Stomach (tissue), 9 donors: ENCODE measurements around the gene TAF1. TPM values are rescaled to one million over a fixed set of nuclear protein-coding genes. Genes with fewer than 3 reads are reported as not detected.
"Not testable (repeated sequence)": the region's sequence is repeated elsewhere in the genome, so short reads cannot be mapped to it uniquely, and the experiment has no call there.

ENCODE experiments used
- DNase-seq, 2 donors: peaks; one replicate each; pipeline versions ENCODE4 v3.0.0 to v3.0.0-alpha.2; 2013 to 2019
- H3K27ac ChIP-seq, 5 donors: fragments of 200-600 bp in 4 of 5; sonication (generic) in 4 of 5; one replicate each; pipeline ENCODE4 v1.5.1; 2013 to 2019; ENCODE audit warnings: mild to moderate bottlenecking in 1 of 5, moderate library complexity in 1 of 5
- H3K27me3 ChIP-seq, 3 donors: fragments of 200-600 bp; sonication (generic); one replicate each; pipeline ENCODE4 v1.5.1; 2017 to 2019; ENCODE audit warnings: mixed run types in 1 of 3
- H3K36me3 ChIP-seq, 4 donors: fragments of 200-600 bp; sonication (generic); 1 replicate in 3 of 4; 2 replicates in 1 of 4; pipeline ENCODE4 v1.5.1; 2016 to 2019
- H3K4me1 ChIP-seq, 4 donors: fragments of 200-600 bp; sonication (generic); one replicate each; pipeline ENCODE4 v1.5.1; 2016 to 2019
- H3K4me3 ChIP-seq, 4 donors: fragments of 200-600 bp; sonication (generic) in 3 of 4; one replicate each; pipeline ENCODE4 v1.5.1; 2016 to 2019; ENCODE audit warnings: mild to moderate bottlenecking in 1 of 4
- H3K9me3 ChIP-seq, 4 donors: fragments of 200-600 bp; sonication (generic); one replicate each; pipeline ENCODE4 v1.5.1; 2016 to 2019
- EP300 ChIP-seq: sonication (generic); formaldehyde crosslinking; IDR thresholded peaks from one replicate; pipeline ENCODE4 v1.6.1; 2017; ENCODE audit warnings: antibody characterized with exemption
- POLR2A ChIP-seq, 4 donors: fragments of 450-650 bp; IDR thresholded peaks; one replicate each; pipeline ENCODE4 v1.6.1; 2016; ENCODE audit warnings: antibody characterized with exemption in 4 of 4, control low read depth in 2 of 4, mild to moderate bottlenecking in 1 of 4, moderate library complexity in 1 of 4
- POLR2AphosphoS5 ChIP-seq, 3 donors: sonication (generic); formaldehyde crosslinking; IDR thresholded peaks; one replicate each; pipeline ENCODE4 v1.6.1; 2016; ENCODE audit warnings: antibody characterized with exemption in 3 of 3
- WGBS, 5 donors: extraction: QIAGEN DNeasy Blood & Tissue Kit in 3 of 5; methylation state at CpG; one replicate each; pipeline versions ENCODE4 v1.1.5 to v1.1.7; 2013 to 2018; 5-methylcytosine and 5-hydroxymethylcytosine counted together
- intact Hi-C: fragments of 100-400 bp; cut with DNase I; formaldehyde crosslinking; loops from one replicate; pipeline ENCODE4 v1.15.1; 2023; ENCODE audit warnings: low total_unique reads
- polyA plus RNA-seq, 3 donors: library from polyadenylated mRNA; stranded (reverse); fragments of 200-250 nt; gene quantifications; one replicate each; pipeline ENCODE4 v1.2.3, GENCODE V29; 2013
- total RNA-seq, 5 donors: library from RNA; depleted of rRNA; stranded (reverse); fragments of >200 nt; gene quantifications; one replicate each; pipeline versions ENCODE4 v1.1.0 to v1.2.3, GENCODE V29; 2014 to 2016
- TF ChIP-seq, protein P1 (sequence below), 7 experiments: fragments of 450-650 bp in 4 of 7; fragments of 200-600 bp in 3 of 7; sonication (generic) in 3 of 7; IDR thresholded peaks; one replicate each; pipeline ENCODE4 v1.5.1; 2016 to 2019; ENCODE audit warnings: antibody characterized with exemption in 7 of 7, control low read depth in 2 of 7, mild to moderate bottlenecking in 1 of 7
- donor health status: healthy with polysubstance abuse.
- donor health status: Bipolar disorder and iron deficiency.
- donor health status: healthy.

TAF1 gene
- total and polyA plus RNA-seq, 8 donors, result 5.8 to 118 (median 31.3) TPM

DNA sequence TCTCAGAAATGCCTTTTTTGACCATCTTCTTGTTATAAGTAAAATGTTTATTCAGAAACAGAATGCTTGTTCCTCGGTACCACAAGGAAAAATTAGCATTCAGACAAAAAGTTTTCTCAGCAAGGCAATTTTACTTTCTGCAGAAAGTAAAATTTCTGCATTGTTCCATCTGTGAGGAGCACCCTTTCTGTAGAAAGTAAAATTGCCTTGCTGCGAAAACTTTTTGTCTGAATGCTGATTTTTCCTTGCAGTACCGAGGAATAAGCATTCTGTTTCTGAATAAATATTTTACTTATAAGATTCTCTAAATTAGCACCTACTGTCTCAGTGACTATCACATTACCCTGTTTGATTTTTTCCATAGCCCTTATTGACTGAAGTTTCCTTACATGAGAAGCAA is 39.8 kb upstream of the TAF1 start:
- no peaks in the 10 kb centered on the region for H3K36me3 ChIP-seq
- no peak for DNase-seq
- no peaks in the 10 kb centered on the region for H3K27me3 ChIP-seq
- no peaks in the 10 kb centered on the region for H3K4me1 ChIP-seq
- WGBS, 5 donors, result 87 to 98% (median 97%) methylated on average over 3 of the region's 3 CpGs
- H3K27ac ChIP-seq, result no peak overlapping the region
- TF ChIP-seq POLR2A (IDR thresholded peaks at IDR 0.05) (no peak), POLR2AphosphoS5 (IDR thresholded peaks at IDR 0.05) (no peak)
- TF ChIP-seq, protein P1, sequence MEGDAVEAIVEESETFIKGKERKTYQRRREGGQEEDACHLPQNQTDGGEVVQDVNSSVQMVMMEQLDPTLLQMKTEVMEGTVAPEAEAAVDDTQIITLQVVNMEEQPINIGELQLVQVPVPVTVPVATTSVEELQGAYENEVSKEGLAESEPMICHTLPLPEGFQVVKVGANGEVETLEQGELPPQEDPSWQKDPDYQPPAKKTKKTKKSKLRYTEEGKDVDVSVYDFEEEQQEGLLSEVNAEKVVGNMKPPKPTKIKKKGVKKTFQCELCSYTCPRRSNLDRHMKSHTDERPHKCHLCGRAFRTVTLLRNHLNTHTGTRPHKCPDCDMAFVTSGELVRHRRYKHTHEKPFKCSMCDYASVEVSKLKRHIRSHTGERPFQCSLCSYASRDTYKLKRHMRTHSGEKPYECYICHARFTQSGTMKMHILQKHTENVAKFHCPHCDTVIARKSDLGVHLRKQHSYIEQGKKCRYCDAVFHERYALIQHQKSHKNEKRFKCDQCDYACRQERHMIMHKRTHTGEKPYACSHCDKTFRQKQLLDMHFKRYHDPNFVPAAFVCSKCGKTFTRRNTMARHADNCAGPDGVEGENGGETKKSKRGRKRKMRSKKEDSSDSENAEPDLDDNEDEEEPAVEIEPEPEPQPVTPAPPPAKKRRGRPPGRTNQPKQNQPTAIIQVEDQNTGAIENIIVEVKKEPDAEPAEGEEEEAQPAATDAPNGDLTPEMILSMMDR (IDR thresholded peaks at IDR 0.05), result no peak
- H3K9me3 ChIP-seq, result peaks cover 0 to 21% (median 12%) of the 10 kb centered on the region in 4 donors
- intact Hi-C loops, result no loop called here
- H3K4me3 ChIP-seq, result no peak overlapping the region

DNA sequence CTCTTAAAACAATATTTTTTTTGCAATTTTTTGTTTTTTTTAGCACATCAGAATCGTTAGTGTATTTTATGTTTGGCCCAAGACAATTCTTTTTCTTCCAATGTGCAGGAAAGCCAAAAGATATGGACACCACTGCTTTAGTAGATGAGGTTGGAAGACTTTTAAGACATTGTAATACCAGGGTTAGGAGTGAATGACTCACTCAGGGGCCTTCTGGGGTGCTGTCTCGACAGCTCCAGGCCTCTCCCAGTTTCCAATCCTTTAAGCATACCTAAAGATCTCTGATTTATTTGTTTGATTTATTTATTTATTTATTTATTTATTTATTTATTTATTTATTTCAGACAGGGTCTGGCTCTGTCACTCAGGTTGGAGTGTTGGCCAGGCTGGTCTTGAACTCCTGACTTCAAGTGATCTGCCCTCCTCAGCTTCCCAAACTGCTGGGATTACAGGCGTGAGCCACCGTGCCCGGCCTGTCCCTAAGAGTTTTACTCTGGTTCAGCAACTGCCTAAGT is 16.9 kb upstream of the TAF1 start:
- H3K36me3 ChIP-seq, H3K9me3 ChIP-seq, H3K27me3 ChIP-seq, DNase-seq, H3K4me1 ChIP-seq, intact Hi-C loops, H3K4me3 ChIP-seq, H3K27ac ChIP-seq: not testable (repeated sequence)
- WGBS, 5 donors, result 35 to 75% (median 64%) methylated on average over 2 of the region's 5 CpGs

DNA sequence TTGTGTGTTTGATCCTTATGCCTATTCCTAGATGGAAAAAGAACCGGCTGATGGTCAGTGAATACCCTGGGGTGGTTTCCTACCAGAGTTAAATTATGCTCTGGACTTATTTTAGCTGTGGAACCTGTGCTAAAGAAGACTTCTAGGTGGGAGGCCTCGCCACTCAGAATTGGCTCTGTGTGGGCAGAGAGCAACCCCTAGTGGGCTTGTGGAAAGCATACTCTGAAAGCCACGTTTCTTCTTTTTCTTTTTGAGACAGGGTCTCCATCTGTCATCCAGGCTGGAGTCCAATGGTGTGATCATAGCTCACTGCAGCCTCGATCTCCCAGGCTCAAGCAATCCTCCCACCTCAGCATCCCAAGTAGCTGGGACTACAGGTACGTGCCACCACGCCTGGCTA is 16.3 kb upstream of the TAF1 start:
- H3K4me1 ChIP-seq, H3K36me3 ChIP-seq, intact Hi-C loops, DNase-seq, H3K4me3 ChIP-seq, H3K9me3 ChIP-seq, H3K27ac ChIP-seq, H3K27me3 ChIP-seq: not testable (repeated sequence)
- 7 to 56% (median 28%) methylated on average over 1 to 2 of the region's 6 CpGs; no CpG with 5 or more reads in 1 of the 5 donors for WGBS, 5 donors

DNA sequence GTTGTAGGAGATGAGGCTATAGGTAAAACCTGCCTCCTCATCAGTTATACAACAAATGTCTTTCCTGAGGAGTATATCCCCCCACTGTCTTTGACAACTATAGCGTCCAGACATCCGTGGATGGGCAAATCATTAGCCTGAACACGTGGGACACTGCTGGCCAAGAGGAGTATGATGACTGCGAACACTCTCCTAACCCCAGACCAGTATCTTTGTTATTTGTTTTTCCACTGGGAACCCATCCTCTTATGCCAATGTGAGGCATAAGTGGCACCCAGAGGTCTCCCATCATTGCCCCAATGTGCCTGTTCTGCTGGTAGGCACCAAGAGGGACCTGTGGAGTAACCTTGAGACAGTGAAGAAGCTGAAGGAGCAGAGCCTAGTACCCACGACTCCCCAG is 13.7 kb upstream of the TAF1 start:
- 65 to 93% (median 84%) methylated on average over 4 to 5 of the region's 5 CpGs for whole genome bisulfite sequencing, 5 donors
- H3K4me3 ChIP-seq, H3K27me3 ChIP-seq, intact Hi-C loops, H3K27ac ChIP-seq, H3K9me3 ChIP-seq, H3K4me1 ChIP-seq, H3K36me3 ChIP-seq, DNase-seq: not testable (repeated sequence)

DNA sequence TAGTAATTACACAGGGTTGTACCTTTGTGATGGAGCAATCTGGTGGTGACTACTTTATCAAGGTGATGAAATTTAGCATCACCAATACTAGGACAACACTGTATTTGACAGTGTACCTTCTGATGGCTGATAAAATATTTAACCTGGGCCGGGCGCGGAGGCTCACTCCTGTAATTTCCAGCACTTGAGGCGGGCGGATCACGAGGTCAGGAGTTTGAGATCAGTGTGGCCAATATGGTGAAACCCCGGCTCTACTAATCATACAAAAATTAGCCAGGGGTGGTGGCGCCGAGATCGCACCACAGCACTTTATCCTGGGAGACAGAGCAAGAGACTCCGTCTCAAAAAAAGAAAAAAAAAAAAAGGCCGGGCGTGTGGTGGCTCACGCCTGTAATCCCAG is 1.9 kb upstream of the TAF1 start:
- intact Hi-C loops, result no loop called here
- no peak for DNase-seq
- Histone ChIP-seq H3K4me1 (peaks cover 5 to 19% (median 12%) of the 10 kb centered on the region in 4 donors), H3K9me3 (peaks cover 0 to 6% (median 0%) of the 10 kb centered on the region in 4 donors), H3K4me3 (no peak overlapping the region), H3K36me3 (peaks cover 0 to 5% (median 0%) of the 10 kb centered on the region in 4 donors), H3K27ac (no peak overlapping the region), H3K27me3 (no peaks in the 10 kb centered on the region)
- 90 to 96% (median 93%) methylated on average over 11 to 14 of the region's 14 CpGs for WGBS, 5 donors
- TF ChIP-seq POLR2A (IDR thresholded peaks at IDR 0.05) (no peak), EP300 (no peak), POLR2AphosphoS5 (IDR thresholded peaks at IDR 0.05) (no peak)
- TF ChIP-seq, protein P1 (IDR thresholded peaks at IDR 0.05), result no peak

DNA sequence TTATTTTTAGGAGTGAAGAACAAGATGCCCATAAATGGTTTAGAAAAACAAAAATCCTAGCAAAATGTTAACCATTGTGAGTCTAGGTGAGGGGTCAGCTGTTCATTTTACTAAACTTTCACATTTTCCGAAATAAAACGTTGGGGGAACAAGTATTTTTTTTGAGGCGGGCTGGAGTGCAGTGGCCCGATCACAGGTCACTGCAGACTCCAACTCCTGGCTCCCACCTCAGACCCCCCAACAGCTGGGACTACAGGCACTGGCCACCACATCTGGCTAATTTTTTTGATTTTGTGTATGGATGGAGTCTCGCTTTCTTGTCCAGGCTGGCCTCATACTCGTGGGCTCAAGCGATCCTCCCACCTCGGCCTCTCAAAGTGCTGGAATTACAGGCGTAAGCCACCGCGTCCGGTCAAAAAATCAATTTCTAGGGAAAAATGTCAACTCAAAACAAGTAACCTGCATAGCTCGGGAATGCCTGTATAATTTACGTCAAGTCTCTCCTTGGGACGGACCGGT is 742 bp upstream of the TAF1 start:
- Histone ChIP-seq H3K4me3 (peak overlapping the region; percentile 43 to 69 (median 57)), H3K27ac (peak overlapping the region; percentile 83 to 93 (median 89)), H3K9me3 (peaks cover 0 to 6% (median 0%) of the 10 kb centered on the region in 4 donors), H3K4me1 (peaks cover 5 to 20% (median 15%) of the 10 kb centered on the region in 4 donors), H3K36me3 (peaks cover 0 to 15% (median 8%) of the 10 kb centered on the region in 4 donors), H3K27me3 (no peaks in the 10 kb centered on the region)
- intact Hi-C loops, result no loop called here
- no peak for DNase-seq
- TF ChIP-seq, protein P1 (IDR thresholded peaks at IDR 0.05), result peak in 1 of 7 experiments; percentile 13
- TF ChIP-seq POLR2AphosphoS5 (IDR thresholded peaks at IDR 0.05) (no peak), POLR2A (IDR thresholded peaks at IDR 0.05) (peak in 1 of 4 donors; percentile 81), EP300 (no peak)
- WGBS, 5 donors, result 1 to 53% (median 9%) methylated on average over 13 to 16 of the region's 16 CpGs
